CD14-positive monocyte (primary cell): Measurements from ENCODE around the gene ERCC1. TPM values are rescaled to one million over a fixed set of nuclear protein-coding genes. Genes with fewer than 3 reads are reported as not detected.

Source experiments
- DNase-seq, 3 donors: peaks; one replicate each; pipeline ENCODE4 v3.0.0-alpha.2; 2011 to 2022
- H2AFZ ChIP-seq: 2 replicates; pipeline ENCODE4 v1.6.0; 2012; ENCODE audit warnings: mild to moderate bottlenecking, low read depth, low read length, inconsistent platforms; ENCODE audit not compliant: insufficient read depth, poor library complexity, severe bottlenecking
- H3K27ac ChIP-seq, 2 donors: 1 replicate in 1 of 2; 2 replicates in 1 of 2; pipeline ENCODE4 v1.5.1; 2012 to 2013; ENCODE audit warnings: low read length in 2 of 2, control low read depth in 1 of 2, inconsistent platforms in 1 of 2, low read depth in 1 of 2, mild to moderate bottlenecking in 1 of 2
- H3K27me3 ChIP-seq, 2 donors: one replicate each; pipeline versions ENCODE4 v1.6.0 to v1.6.1; 2011 to 2013; ENCODE audit warnings: low read length in 2 of 2; ENCODE audit not compliant: control insufficient read depth in 2 of 2, insufficient read depth in 2 of 2
- H3K36me3 ChIP-seq, 2 donors: replicated peaks in 1 of 2; 1 replicate in 1 of 2; 2 replicates in 1 of 2; pipeline versions ENCODE4 v1.5.1 to v1.6.1; 2012 to 2013; ENCODE audit warnings: low read length in 2 of 2, control low read depth in 1 of 2, inconsistent platforms in 1 of 2, mild to moderate bottlenecking in 1 of 2; ENCODE audit not compliant: insufficient read depth in 2 of 2, control insufficient read depth in 1 of 2
- H3K4me1 ChIP-seq, 2 donors: 1 replicate in 1 of 2; 2 replicates in 1 of 2; pipeline versions ENCODE4 v1.5.1 to v1.6.1; 2012 to 2013; ENCODE audit warnings: low read length in 2 of 2, control low read depth in 1 of 2, inconsistent platforms in 1 of 2, mild to moderate bottlenecking in 1 of 2, moderate library complexity in 1 of 2; ENCODE audit not compliant: insufficient read depth in 2 of 2, control insufficient read depth in 1 of 2
- H3K4me2 ChIP-seq: replicated peaks from 2 replicates; pipeline ENCODE3; 2012; ENCODE audit warnings: low read length, moderate library complexity, mild to moderate bottlenecking; ENCODE audit not compliant: poor library complexity, severe bottlenecking; ENCODE audit errors: extremely low read depth
- H3K4me3 ChIP-seq, 3 experiments: fragments of 200-600 bp in 1 of 3; sonication (generic) in 1 of 3; replicated peaks in 1 of 3; 1 replicate in 2 of 3; 2 replicates in 1 of 3; pipeline ENCODE4 v1.5.1; 2011 to 2013; ENCODE audit warnings: low read length in 3 of 3, mild to moderate bottlenecking in 3 of 3, control low read depth in 2 of 3, low read depth in 2 of 3, inconsistent platforms in 1 of 3, moderate library complexity in 1 of 3
- H3K79me2 ChIP-seq: 2 replicates; pipeline ENCODE4 v1.6.0; 2012; ENCODE audit warnings: mild to moderate bottlenecking, control low read depth, inconsistent platforms, low read length, moderate library complexity; ENCODE audit not compliant: insufficient read depth
- H3K9ac ChIP-seq: 2 replicates; pipeline ENCODE4 v1.6.0; 2017; ENCODE audit warnings: low read length, mild to moderate bottlenecking; ENCODE audit not compliant: insufficient read depth, poor library complexity, severe bottlenecking
- H3K9me3 ChIP-seq, 2 donors: replicated peaks in 1 of 2; 1 replicate in 1 of 2; 2 replicates in 1 of 2; pipeline versions ENCODE4 v1.5.1 to v1.6.1; 2012 to 2013; ENCODE audit warnings: low read length in 2 of 2, control low read depth in 1 of 2; ENCODE audit not compliant: control insufficient read depth in 1 of 2, insufficient read depth in 1 of 2
- H4K20me1 ChIP-seq: 2 replicates; pipeline ENCODE4 v1.6.0; 2012; ENCODE audit warnings: mild to moderate bottlenecking, low read length, control low read depth, moderate library complexity; ENCODE audit not compliant: insufficient read depth
- H3K27ac Mint-ChIP-seq, 7 donors: one replicate each; pipeline ENCODE4 v1.8.0; 2020; ENCODE audit warnings: mild to moderate bottlenecking in 7 of 7, mixed read lengths in 7 of 7, moderate library complexity in 6 of 7, inconsistent platforms in 2 of 7
- H3K27me3 Mint-ChIP-seq, 3 donors: one replicate each; pipeline ENCODE4 v1.8.0; 2021 to 2022; ENCODE audit warnings: low read depth in 3 of 3, mild to moderate bottlenecking in 3 of 3, mixed read lengths in 3 of 3, moderate library complexity in 3 of 3, inconsistent platforms in 1 of 3
- H3K36me3 Mint-ChIP-seq, 2 donors: one replicate each; pipeline ENCODE4 v1.8.0; 2020; ENCODE audit warnings: mixed read lengths in 2 of 2, inconsistent platforms in 1 of 2, mild to moderate bottlenecking in 1 of 2
- H3K4me1 Mint-ChIP-seq: one replicate; pipeline ENCODE4 v1.8.0; 2020; ENCODE audit warnings: mild to moderate bottlenecking, mixed read lengths
- H3K4me3 Mint-ChIP-seq, 2 donors: one replicate each; pipeline ENCODE4 v1.8.0; 2020; ENCODE audit warnings: mild to moderate bottlenecking in 2 of 2, mixed read lengths in 2 of 2, moderate library complexity in 1 of 2
- H3K9me3 Mint-ChIP-seq, 7 donors: one replicate each; pipeline ENCODE4 v1.8.0; 2020 to 2022; ENCODE audit warnings: mixed read lengths in 7 of 7, mild to moderate bottlenecking in 6 of 7, moderate library complexity in 6 of 7, inconsistent platforms in 2 of 7
- CTCF ChIP-seq: fragments of 200-600 bp; IDR thresholded peaks from one replicate; pipeline ENCODE4 v1.8.0; 2022; ENCODE audit warnings: antibody characterized with exemption, mild to moderate bottlenecking
- WGBS: methylation state at CpG from one replicate; pipeline ENCODE4 v1.1.5; 2013; ENCODE audit warnings: missing lambda C conversion rate; ENCODE audit not compliant: insufficient coverage; 5-methylcytosine and 5-hydroxymethylcytosine counted together
- intact Hi-C, 2 donors: fragments of 100-400 bp; cut with micrococcal nuclease; formaldehyde crosslinking; loops; one replicate each; pipeline versions ENCODE4 v1.15.0 to v1.15.1; 2023
- polyA plus RNA-seq, 3 donors: library from polyadenylated mRNA; depleted of rRNA in 1 of 3; unstranded in 2 of 3; stranded (reverse) in 1 of 3; fragments of 300-500 nt in 2 of 3; fragments of >200 nt in 1 of 3; fragmentation: Illumina TruSeq in 2 of 3; gene quantifications; 1 replicate in 2 of 3; 2 replicates in 1 of 3; pipeline ENCODE4 v1.2.3, GENCODE V29; 2012 to 2021

The ERCC1 gene
- polyA plus RNA-seq, 3 donors = 62.2 to 78.2 (median 74.6) TPM

DNA sequence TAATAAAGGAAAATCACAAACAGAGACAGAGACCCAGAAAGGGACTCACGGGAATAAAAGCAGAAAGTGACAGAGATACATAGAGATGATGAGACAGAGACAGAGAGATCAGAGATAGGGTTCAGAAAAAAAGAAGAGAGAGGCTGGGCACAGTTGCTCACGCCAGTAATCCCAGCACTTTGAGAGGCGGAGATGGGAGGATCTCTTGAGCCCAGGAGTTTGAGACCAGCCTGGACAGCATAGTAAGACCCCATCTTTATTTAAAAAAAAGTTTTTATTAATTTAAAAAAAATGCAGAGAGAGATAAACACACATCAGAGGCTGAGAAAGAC lies 24.7 kb upstream of the ERCC1 start:
- Histone ChIP-seq H3K9me3 (no peaks in the 10 kb centered on the region), H3K4me1 (peaks cover 36 to 48% of the 10 kb centered on the region in 2 donors), H3K27ac (no peak overlapping the region), H3K36me3 (no peaks in the 10 kb centered on the region), H3K27me3 (peaks cover 0 to 16% of the 10 kb centered on the region in 2 donors), H3K9ac (no peak overlapping the region), H3K4me2 (no peak overlapping the region), H3K79me2 (no peaks in the 10 kb centered on the region), H2AFZ (no peak overlapping the region), H3K4me3 (no peak overlapping the region), H4K20me1 (no peaks in the 10 kb centered on the region)
- DNase-seq = no peak
- no peak for TF ChIP-seq CTCF
- intact Hi-C loops = no loop called here
- H3K27ac Mint-ChIP-seq = peak overlapping the region in 5 of 7 donors; percentile 15 to 99 (median 82)
- H3K27me3 Mint-ChIP-seq = peaks cover 14 to 28% (median 26%) of the 10 kb centered on the region in 3 donors
- H3K4me3 Mint-ChIP-seq = no peak overlapping the region
- 100% methylated on average over 2 of the region's 3 CpGs for WGBS
- peaks cover 2 to 4% of the 10 kb centered on the region in 2 donors for H3K36me3 Mint-ChIP-seq
- peaks cover 0 to 6% (median 2%) of the 10 kb centered on the region in 7 donors for H3K9me3 Mint-ChIP-seq
- H3K4me1 Mint-ChIP-seq = peaks cover 48% of the 10 kb centered on the region

DNA sequence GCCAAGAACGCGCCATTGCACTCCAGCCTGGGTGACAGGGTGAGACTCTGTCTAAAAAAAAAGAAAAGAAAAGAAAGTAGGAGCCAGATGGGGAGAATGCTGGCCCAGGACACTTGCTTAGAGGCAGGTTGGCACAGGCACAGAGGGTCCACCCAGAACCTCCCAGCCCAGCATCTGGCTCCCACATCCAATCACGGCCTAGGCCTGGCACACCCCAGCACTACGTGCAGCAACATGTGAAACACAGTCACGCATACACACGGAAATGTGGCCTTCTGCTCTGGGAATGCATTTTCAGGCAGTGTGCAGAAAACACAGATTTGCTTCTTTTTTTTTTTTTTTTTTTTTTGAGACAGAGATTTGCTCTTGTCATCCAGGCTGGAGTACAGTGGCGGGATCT lies 23.2 kb upstream of the ERCC1 start:
- Histone ChIP-seq H3K79me2 (no peaks in the 10 kb centered on the region), H3K36me3 (no peaks in the 10 kb centered on the region), H3K4me3 (no peak overlapping the region), H4K20me1 (no peaks in the 10 kb centered on the region), H3K4me2 (no peak overlapping the region), H3K27me3 (peaks cover 0 to 12% of the 10 kb centered on the region in 2 donors), H3K4me1 (peaks cover 50 to 59% of the 10 kb centered on the region in 2 donors), H2AFZ (no peak overlapping the region), H3K9me3 (no peaks in the 10 kb centered on the region), H3K9ac (no peak overlapping the region), H3K27ac (no peak overlapping the region)
- Mint-ChIP-seq H3K27me3 (peaks cover 10 to 23% (median 18%) of the 10 kb centered on the region in 3 donors), H3K36me3 (peaks cover 2 to 8% of the 10 kb centered on the region in 2 donors), H3K4me1 (peaks cover 58% of the 10 kb centered on the region), H3K9me3 (peaks cover 0 to 6% (median 2%) of the 10 kb centered on the region in 7 donors), H3K27ac (peak overlapping the region in 4 of 7 donors; percentile 30 to 72 (median 60)), H3K4me3 (no peak overlapping the region)
- DNase-seq = no peak
- intact Hi-C loops = no loop called here
- no peak for TF ChIP-seq CTCF
- WGBS = 93% methylated on average over 6 of the region's 7 CpGs
